GM12878 (cell line): ENCODE data around the gene DIPK1A. TPM values are rescaled to one million over a fixed set of nuclear protein-coding genes. Genes with fewer than 3 reads are reported as not detected.

ENCODE experiments used
- ATAC-seq: fragments of 200-7000 bp; cut with Tn5 transposase; 3 replicates; pipeline ENCODE4 v1.9.1; 2020; ENCODE audit warnings: mild to moderate bottlenecking, moderate library complexity
- BruUV-seq: library from RNA; stranded (reverse); fragments of 400-500 nt; replicated peaks from 2 replicates; lab custom pipeline; 2021; lab: Mats Ljungman, UMichigan
- CTCF ChIA-PET: fragments of 300-600 bp; sonication (Branson Sonifier 250); formaldehyde crosslinking; extraction: SDS; loops from one replicate; lab custom pipeline; 2021; ENCODE audit warnings: inconsistent platforms; lab: Yijun Ruan, JAX
- POLR2A ChIA-PET: fragments of 350-600 bp; formaldehyde crosslinking; extraction: SDS; loops from one replicate; lab custom pipeline; 2021; ENCODE audit warnings: inconsistent platforms; lab: Charles Lee
- RAD21 ChIA-PET: fragments of 300-600 bp; sonication (Branson Sonifier 250); formaldehyde crosslinking; loops from one replicate; lab custom pipeline; 2023; ENCODE audit warnings: antibody characterized with exemption; ENCODE audit not compliant: unreplicated experiment; lab: Charles Lee
- SMC1A ChIA-PET: fragments of 300-600 bp; sonication (Branson Sonifier 250); formaldehyde crosslinking; loops from one replicate; lab custom pipeline; 2023; ENCODE audit not compliant: unreplicated experiment, uncharacterized antibody; lab: Charles Lee
- DNase-seq: peaks from one replicate; pipeline ENCODE4 v3.0.0-alpha.2; 2011; ENCODE audit warnings: low read depth, low spot score
- FAIRE-seq: peaks from 3 replicates; lab custom pipeline; 2011; peaks lifted over from hg19 to GRCh38; lab: Jason Lieb, UNC
- H2AFZ ChIP-seq: 2 replicates; pipeline ENCODE4 v1.6.0; 2011; ENCODE audit warnings: low read depth, low read length, control low read depth; ENCODE audit not compliant: control insufficient read depth
- H3K27ac ChIP-seq: 2 replicates; pipeline ENCODE4 v1.5.1; 2011; ENCODE audit warnings: control low read depth; ENCODE audit not compliant: control insufficient read depth, insufficient read depth
- H3K27me3 ChIP-seq, 2 experiments: replicated peaks in 1 of 2; 2 replicates each; pipeline versions ENCODE4 v1.6.0 to v1.6.1; 2011; ENCODE audit warnings: low read length in 1 of 2; ENCODE audit not compliant: control insufficient read depth in 2 of 2, insufficient read depth in 2 of 2
- H3K36me3 ChIP-seq, 2 experiments: 2 replicates each; pipeline ENCODE4 v1.5.1; 2011; ENCODE audit warnings: low read length in 1 of 2; ENCODE audit not compliant: control insufficient read depth in 2 of 2, insufficient read depth in 2 of 2
- H3K4me1 ChIP-seq: 2 replicates; pipeline ENCODE4 v1.6.1; 2011; ENCODE audit warnings: mild to moderate bottlenecking, low read length, moderate library complexity, mixed read lengths; ENCODE audit not compliant: control insufficient read depth, insufficient read depth
- H3K4me2 ChIP-seq: 2 replicates; pipeline ENCODE4 v1.6.0; 2011; ENCODE audit warnings: control low read depth; ENCODE audit not compliant: control insufficient read depth, insufficient read depth
- H3K4me3 ChIP-seq: fragments of 200-600 bp; sonication (generic); 2 replicates; pipeline ENCODE4 v1.5.1; 2016
- H3K79me2 ChIP-seq: 2 replicates; pipeline ENCODE4 v1.6.0; 2011; ENCODE audit warnings: low read length; ENCODE audit not compliant: control insufficient read depth, insufficient read depth
- H3K9ac ChIP-seq: 2 replicates; pipeline ENCODE4 v1.8.0; 2011; ENCODE audit warnings: low read length, control low read depth, mixed read lengths; ENCODE audit not compliant: control insufficient read depth, insufficient read depth
- H3K9me3 ChIP-seq: replicated peaks from 3 replicates; pipeline ENCODE4 v1.5.1; 2011; ENCODE audit warnings: mild to moderate bottlenecking, low read length; ENCODE audit not compliant: control insufficient read depth, insufficient read depth
- H4K20me1 ChIP-seq: 2 replicates; pipeline ENCODE4 v1.6.0; 2011; ENCODE audit not compliant: control insufficient read depth, insufficient read depth
- ASH2L ChIP-seq: fragments of 300-600, 200-600 bp; sonication (generic); IDR thresholded peaks from 2 replicates; pipeline ENCODE4 v1.6.1; 2017; ENCODE audit warnings: low read depth, mild to moderate bottlenecking, borderline replicate concordance
- ATF2 ChIP-seq: IDR thresholded peaks from 2 replicates; pipeline ENCODE4 v1.6.1; 2012; ENCODE audit warnings: low read length, inconsistent platforms
- ATF7 ChIP-seq: fragments of 450-650 bp; IDR thresholded peaks from 2 replicates; pipeline ENCODE4 v1.6.1; 2016; ENCODE audit warnings: low read depth, mild to moderate bottlenecking
- CBX5 ChIP-seq: sonication (generic); IDR thresholded peaks from 2 replicates; pipeline ENCODE4 v1.6.1; 2016; ENCODE audit warnings: low read depth, moderate library complexity, mild to moderate bottlenecking, inconsistent platforms
- CEBPB ChIP-seq, 2 experiments: fragments of 150-350 bp in 1 of 2; IDR thresholded peaks; 2 replicates each; pipeline ENCODE4 v1.6.1; 2012 to 2014; ENCODE audit warnings: low read depth in 2 of 2, low read length in 2 of 2, borderline replicate concordance in 1 of 2, inconsistent platforms in 1 of 2
- CUX1 ChIP-seq: IDR thresholded peaks from 2 replicates; pipeline ENCODE4 v1.6.1; 2012; ENCODE audit warnings: improper control_type of control experiment, low read depth, low read length; ENCODE audit not compliant: insufficient replicate concordance
- HDGF ChIP-seq: fragments of 450-650 bp; IDR thresholded peaks from 2 replicates; pipeline ENCODE4 v1.6.1; 2016; ENCODE audit warnings: antibody characterized with exemption
- SMAD1 ChIP-seq: fragments of 450-650 bp; IDR thresholded peaks from 2 replicates; pipeline ENCODE4 v1.6.1; 2018; ENCODE audit warnings: mild to moderate bottlenecking, low read depth; ENCODE audit not compliant: partially characterized antibody
- SMAD5 ChIP-seq: IDR thresholded peaks from 2 replicates; pipeline ENCODE4 v1.6.1; 2016; ENCODE audit warnings: antibody characterized with exemption, low read depth
- TAF1 ChIP-seq: IDR thresholded peaks from 2 replicates; pipeline ENCODE4 v1.6.1; 2011; ENCODE audit warnings: mild to moderate bottlenecking, low read depth, low read length, borderline replicate concordance
- ZBTB33 ChIP-seq: fragments of 450-650 bp; IDR thresholded peaks from 2 replicates; pipeline ENCODE4 v1.6.1; 2017; ENCODE audit warnings: mild to moderate bottlenecking
- WGBS: methylation state at CpG from one replicate; pipeline ENCODE4 v1.1.6; 2016; ENCODE audit warnings: low lambda C conversion rate; ENCODE audit not compliant: insufficient replicate concordance, insufficient coverage; ENCODE audit errors: missing lambda C conversion rate; 5-methylcytosine and 5-hydroxymethylcytosine counted together
- in situ Hi-C: fragments of 300-500 bp; cut with MboI; formaldehyde crosslinking; loops from 9 replicates; pipeline ENCODE4 v1.14.3; 2018; ENCODE audit warnings: mixed read lengths
- intact Hi-C: fragments of 100-400 bp; cut with micrococcal nuclease; formaldehyde crosslinking; loops from one replicate; pipeline ENCODE4 v1.14.2; 2022; ENCODE audit not compliant: unreplicated experiment
- polyA plus RNA-seq, 11 experiments: library from polyadenylated mRNA; depleted of rRNA in 4 of 11; unstranded in 6 of 11; stranded (reverse) in 5 of 11; fragments of >200 nt; fragmentation: Nextera tagmentation in 4 of 11; fragmentation: Illumina TruSeq in 1 of 11; extraction: Ambion mirVana in 4 of 11; extraction: Trizol in 1 of 11; gene quantifications; 1 replicate in 1 of 11; 2 replicates in 10 of 11; pipeline versions ENCODE4 v1.2.1 to v1.2.3, GENCODE V29; 2011 to 2016; ENCODE audit warnings: inconsistent platforms in 2 of 11, missing spikeins in 2 of 11, low read depth in 1 of 11
- total RNA-seq, 4 experiments: library from RNA; depleted of rRNA in 3 of 4; stranded (reverse); fragments of >200 nt in 3 of 4; fragmentation: Illumina TruSeq in 1 of 4; extraction: Trizol in 1 of 4; gene quantifications; 2 replicates each; pipeline versions ENCODE4 v1.2.1 to v1.2.3, GENCODE V29; 2013 to 2021
- TF ChIP-seq, protein P1 (sequence below): fragments of 150-350 bp; IDR thresholded peaks from 2 replicates; pipeline ENCODE4 v1.6.1; 2014; ENCODE audit warnings: mild to moderate bottlenecking, low read depth, low read length
- TF ChIP-seq, protein P2 (sequence below): fragments of 450-650 bp; IDR thresholded peaks from 2 replicates; pipeline ENCODE4 v1.6.1; 2014; ENCODE audit warnings: mild to moderate bottlenecking

Gene DIPK1A
- total and polyA plus RNA-seq, 10 of the 15 experiments (the other 5 are each of a cell fraction or from before 2014, with no cell fraction given), result 4.9 to 15.0 (median 9.7) TPM

DNA sequence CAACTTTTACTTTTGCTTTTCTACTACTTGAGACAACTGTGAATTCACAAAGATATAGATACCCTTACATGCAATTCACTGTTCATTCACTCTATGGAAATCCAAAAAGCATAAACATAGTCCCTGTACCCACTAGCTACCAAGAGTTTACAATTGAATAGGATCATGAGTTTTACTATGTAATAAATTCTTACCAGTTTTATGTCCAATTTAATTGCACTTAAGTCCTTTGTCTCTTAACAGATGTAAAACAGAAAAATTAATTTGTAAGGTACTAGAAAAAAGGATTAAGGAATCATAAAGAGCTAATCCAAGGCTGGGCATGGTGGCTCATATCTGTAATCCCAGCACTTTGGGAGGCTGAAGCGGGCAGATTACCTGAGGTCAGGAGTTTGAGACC, 24.4 kb downstream of the DIPK1A start:
- Histone ChIP-seq H4K20me1 (no peaks in the 10 kb centered on the region), H3K4me2 (no peak overlapping the region), H3K9ac (no peak overlapping the region), H3K27ac (no peak overlapping the region), H3K9me3 (no peaks in the 10 kb centered on the region; the same call in 1 of the 3 replicates), H3K36me3 (no peaks in the 10 kb centered on the region), H3K27me3 (no peaks in the 10 kb centered on the region), H3K4me3 (no peak overlapping the region), H2AFZ (no peak overlapping the region), H3K79me2 (peaks cover 24% of the 10 kb centered on the region), H3K4me1 (peaks cover 19% of the 10 kb centered on the region)
- ChIA-PET POLR2A (interaction anchor here (0.7 kb wide), 1 partner anchor 24 kb away, joined by 3 read pairs; the partner anchor contains the start of gene DIPK1A), CTCF (interaction anchor here (1.3 to 3.0 kb wide), 4 partner anchors 9 to 79 kb away, joined by 3 to 7 read pairs (median 6); no protein-coding TSS in a partner anchor), SMC1A (interaction anchor here (1.0 to 5.0 kb wide), 4 partner anchors 8 to 20 kb away, joined by 4 to 37 read pairs (median 14); no protein-coding TSS in a partner anchor), RAD21 (interaction anchor here (1.0 kb wide), 1 partner anchor 25 kb away, joined by 3 read pairs; no protein-coding TSS in a partner anchor)
- ATAC-seq (no peak), FAIRE-seq (no peak), DNase-seq (no peak)
- intact Hi-C loops, result no loop called here
- no TSS peak for BruUV-seq
- TF ChIP-seq TAF1 (no peak), ASH2L (no peak), HDGF (no peak), CEBPB (IDR thresholded peaks at IDR 0.05; ENCODE audit: borderline replicate concordance in 1 of 2, low read depth in 2 of 2, low read length in 2 of 2) (no peak), ATF7 (no peak), ATF2 (no peak), CBX5 (no peak), ZBTB33 (no peak), SMAD5 (no peak), CUX1 (no peak), SMAD1 (no peak)
- TF ChIP-seq, protein P1, sequence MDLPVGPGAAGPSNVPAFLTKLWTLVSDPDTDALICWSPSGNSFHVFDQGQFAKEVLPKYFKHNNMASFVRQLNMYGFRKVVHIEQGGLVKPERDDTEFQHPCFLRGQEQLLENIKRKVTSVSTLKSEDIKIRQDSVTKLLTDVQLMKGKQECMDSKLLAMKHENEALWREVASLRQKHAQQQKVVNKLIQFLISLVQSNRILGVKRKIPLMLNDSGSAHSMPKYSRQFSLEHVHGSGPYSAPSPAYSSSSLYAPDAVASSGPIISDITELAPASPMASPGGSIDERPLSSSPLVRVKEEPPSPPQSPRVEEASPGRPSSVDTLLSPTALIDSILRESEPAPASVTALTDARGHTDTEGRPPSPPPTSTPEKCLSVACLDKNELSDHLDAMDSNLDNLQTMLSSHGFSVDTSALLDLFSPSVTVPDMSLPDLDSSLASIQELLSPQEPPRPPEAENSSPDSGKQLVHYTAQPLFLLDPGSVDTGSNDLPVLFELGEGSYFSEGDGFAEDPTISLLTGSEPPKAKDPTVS, result no peak
- TF ChIP-seq, protein P2, sequence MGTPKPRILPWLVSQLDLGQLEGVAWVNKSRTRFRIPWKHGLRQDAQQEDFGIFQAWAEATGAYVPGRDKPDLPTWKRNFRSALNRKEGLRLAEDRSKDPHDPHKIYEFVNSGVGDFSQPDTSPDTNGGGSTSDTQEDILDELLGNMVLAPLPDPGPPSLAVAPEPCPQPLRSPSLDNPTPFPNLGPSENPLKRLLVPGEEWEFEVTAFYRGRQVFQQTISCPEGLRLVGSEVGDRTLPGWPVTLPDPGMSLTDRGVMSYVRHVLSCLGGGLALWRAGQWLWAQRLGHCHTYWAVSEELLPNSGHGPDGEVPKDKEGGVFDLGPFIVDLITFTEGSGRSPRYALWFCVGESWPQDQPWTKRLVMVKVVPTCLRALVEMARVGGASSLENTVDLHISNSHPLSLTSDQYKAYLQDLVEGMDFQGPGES, result no peak
- in situ Hi-C loops, result no loop called here
- 89% methylated on average over 1 of the region's 1 CpG for WGBS
